ENCODE data around the gene PCDHGA11.

Gene PCDHGA11

DNA sequence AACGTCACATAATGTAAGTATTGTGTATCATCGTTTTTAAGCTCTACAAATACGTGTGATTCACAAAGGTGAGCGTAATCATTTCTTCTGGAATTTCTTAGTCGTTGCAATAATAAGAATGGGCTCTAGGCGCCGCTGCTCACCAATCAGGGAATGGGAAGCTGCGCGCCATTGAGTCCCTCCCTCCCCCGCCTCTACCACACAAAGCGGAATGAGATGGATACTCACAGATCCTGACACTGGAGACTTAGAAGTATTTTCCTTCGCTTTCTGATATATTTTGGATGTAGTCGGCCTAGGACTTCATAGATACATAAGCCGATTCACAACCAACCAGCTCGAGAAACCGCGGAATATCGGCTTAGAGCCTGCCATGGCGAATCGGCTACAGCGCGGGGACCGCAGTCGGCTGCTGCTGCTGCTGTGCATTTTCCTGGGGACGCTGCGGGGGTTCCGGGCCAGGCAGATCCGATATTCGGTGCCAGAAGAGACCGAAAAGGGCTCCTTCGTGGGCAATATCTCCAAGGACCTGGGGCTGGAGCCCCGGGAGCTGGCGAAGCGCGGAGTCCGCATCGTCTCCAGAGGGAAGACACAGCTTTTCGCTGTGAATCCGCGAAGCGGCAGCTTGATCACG lies at the start of gene PCDHGA11:
TSS of gene PCDHGA11 (plus strand) at position 197 of the 634 bp plus-strand sequence. CDS start at position 374, 177 bp downstream.
- TF ChIP-seq RAD21 (IDR thresholded peaks at IDR 0.05; ENCODE audit: low read depth) = peak; percentile 43; the same call in 1 of the 2 replicates
- TF ChIP-seq EGR1 (IDR thresholded peaks at IDR 0.05) = no peak
- TF ChIP-seq, protein P1, sequence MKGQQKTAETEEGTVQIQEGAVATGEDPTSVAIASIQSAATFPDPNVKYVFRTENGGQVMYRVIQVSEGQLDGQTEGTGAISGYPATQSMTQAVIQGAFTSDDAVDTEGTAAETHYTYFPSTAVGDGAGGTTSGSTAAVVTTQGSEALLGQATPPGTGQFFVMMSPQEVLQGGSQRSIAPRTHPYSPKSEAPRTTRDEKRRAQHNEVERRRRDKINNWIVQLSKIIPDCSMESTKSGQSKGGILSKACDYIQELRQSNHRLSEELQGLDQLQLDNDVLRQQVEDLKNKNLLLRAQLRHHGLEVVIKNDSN (IDR thresholded peaks at IDR 0.05) = no peak

DNA sequence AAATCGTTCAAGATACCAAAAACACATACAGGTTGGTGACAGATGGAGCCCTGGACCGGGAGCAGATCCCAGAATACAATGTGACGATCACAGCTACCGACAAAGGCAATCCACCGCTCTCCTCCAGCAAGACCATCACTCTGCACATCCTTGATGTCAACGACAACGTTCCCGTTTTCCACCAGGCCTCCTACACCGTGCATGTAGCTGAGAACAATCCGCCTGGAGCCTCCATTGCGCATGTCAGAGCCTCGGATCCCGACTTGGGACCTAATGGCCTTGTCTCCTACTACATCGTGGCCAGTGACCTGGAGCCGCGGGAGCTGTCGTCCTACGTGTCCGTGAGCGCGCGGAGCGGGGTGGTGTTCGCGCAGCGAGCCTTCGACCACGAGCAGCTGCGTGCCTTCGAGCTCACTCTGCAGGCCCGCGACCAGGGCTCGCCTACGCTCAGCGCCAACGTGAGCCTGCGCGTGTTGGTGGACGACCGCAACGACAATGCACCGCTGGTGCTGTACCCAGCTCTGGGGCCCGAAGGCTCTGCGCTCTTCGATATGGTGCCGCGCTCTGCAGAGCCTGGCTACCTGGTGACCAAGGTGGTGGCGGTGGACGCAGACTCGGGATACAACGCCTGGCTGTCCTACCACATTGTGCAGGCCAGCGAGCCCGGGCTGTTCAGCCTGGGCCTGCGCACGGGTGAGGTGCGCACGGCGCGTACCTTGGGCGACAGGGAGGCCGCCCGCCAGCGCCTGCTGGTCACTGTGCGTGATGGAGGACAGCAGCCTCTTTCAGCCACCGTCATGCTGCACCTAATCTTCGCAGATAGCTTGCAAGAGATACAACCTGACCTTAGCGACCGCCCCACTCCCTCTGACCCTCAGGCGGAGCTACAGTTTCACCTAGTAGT lies 49.0 kb upstream of the PCDHGA11 start:
- TF ChIP-seq, protein P2, sequence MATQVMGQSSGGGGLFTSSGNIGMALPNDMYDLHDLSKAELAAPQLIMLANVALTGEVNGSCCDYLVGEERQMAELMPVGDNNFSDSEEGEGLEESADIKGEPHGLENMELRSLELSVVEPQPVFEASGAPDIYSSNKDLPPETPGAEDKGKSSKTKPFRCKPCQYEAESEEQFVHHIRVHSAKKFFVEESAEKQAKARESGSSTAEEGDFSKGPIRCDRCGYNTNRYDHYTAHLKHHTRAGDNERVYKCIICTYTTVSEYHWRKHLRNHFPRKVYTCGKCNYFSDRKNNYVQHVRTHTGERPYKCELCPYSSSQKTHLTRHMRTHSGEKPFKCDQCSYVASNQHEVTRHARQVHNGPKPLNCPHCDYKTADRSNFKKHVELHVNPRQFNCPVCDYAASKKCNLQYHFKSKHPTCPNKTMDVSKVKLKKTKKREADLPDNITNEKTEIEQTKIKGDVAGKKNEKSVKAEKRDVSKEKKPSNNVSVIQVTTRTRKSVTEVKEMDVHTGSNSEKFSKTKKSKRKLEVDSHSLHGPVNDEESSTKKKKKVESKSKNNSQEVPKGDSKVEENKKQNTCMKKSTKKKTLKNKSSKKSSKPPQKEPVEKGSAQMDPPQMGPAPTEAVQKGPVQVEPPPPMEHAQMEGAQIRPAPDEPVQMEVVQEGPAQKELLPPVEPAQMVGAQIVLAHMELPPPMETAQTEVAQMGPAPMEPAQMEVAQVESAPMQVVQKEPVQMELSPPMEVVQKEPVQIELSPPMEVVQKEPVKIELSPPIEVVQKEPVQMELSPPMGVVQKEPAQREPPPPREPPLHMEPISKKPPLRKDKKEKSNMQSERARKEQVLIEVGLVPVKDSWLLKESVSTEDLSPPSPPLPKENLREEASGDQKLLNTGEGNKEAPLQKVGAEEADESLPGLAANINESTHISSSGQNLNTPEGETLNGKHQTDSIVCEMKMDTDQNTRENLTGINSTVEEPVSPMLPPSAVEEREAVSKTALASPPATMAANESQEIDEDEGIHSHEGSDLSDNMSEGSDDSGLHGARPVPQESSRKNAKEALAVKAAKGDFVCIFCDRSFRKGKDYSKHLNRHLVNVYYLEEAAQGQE (IDR thresholded peaks at IDR 0.05; ENCODE audit: low read depth) = no peak
- TF ChIP-seq FOXM1 (IDR thresholded peaks at IDR 0.05; ENCODE audit: borderline replicate concordance, low read depth) (no peak), RAD21 (IDR thresholded peaks at IDR 0.05; ENCODE audit: low read depth) (no peak), CEBPB (IDR thresholded peaks at IDR 0.05) (no peak), NFIC (IDR thresholded peaks at IDR 0.05) (no peak), CREB1 (IDR thresholded peaks at IDR 0.05; ENCODE audit: low read depth) (no peak), YY1 (IDR thresholded peaks at IDR 0.05; ENCODE audit: low read depth) (no peak), TCF12 (IDR thresholded peaks at IDR 0.05; ENCODE audit: low read depth) (no peak), TAF1 (IDR thresholded peaks at IDR 0.05; ENCODE audit: low read depth) (no peak)
- TF ChIP-seq, protein P3, sequence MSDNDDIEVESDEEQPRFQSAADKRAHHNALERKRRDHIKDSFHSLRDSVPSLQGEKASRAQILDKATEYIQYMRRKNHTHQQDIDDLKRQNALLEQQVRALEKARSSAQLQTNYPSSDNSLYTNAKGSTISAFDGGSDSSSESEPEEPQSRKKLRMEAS (IDR thresholded peaks at IDR 0.05) = no peak
- TF ChIP-seq, protein P1 (IDR thresholded peaks at IDR 0.05) = no peak

DNA sequence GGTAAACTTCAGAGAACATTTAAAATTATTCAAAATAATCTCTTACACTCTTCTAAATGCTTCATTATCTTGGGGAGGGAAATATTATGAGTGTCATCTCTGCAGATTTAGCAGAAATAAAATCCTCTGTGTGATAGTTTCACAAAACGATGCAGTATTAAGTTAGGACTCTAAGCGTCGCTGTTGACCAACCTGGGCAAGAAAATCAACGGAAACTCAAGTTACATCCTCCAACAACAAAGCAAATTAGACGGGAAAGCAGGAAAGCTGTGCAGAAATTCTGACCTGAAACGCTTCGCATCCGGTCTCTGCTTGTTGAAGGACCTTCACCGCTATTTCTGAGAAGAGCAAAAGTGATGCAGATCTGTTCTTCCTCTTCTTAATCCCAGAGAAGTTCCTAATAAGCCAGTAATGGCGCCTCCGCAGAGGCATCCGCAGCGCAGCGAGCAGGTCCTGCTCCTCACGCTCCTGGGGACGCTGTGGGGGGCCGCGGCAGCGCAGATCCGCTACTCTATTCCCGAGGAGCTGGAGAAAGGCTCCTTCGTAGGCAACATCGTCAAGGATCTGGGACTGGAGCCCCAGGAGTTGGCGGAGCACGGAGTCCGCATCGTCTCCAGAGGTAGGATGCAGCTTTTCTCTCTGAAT lies 47.1 kb upstream of the PCDHGA11 start, which contains the start of gene PCDHGA6:
TSS of gene PCDHGA6 (plus strand) at position 219 of the 645 bp plus-strand sequence. CDS start at position 412, 193 bp downstream.
- TF ChIP-seq EGR1 (IDR thresholded peaks at IDR 0.05) (no peak), NFIC (IDR thresholded peaks at IDR 0.05) (no peak), CREB1 (IDR thresholded peaks at IDR 0.05; ENCODE audit: low read depth) (no peak), FOXM1 (IDR thresholded peaks at IDR 0.05; ENCODE audit: borderline replicate concordance, low read depth) (no peak), RAD21 (IDR thresholded peaks at IDR 0.05; ENCODE audit: low read depth) (peak; percentile 53)

DNA sequence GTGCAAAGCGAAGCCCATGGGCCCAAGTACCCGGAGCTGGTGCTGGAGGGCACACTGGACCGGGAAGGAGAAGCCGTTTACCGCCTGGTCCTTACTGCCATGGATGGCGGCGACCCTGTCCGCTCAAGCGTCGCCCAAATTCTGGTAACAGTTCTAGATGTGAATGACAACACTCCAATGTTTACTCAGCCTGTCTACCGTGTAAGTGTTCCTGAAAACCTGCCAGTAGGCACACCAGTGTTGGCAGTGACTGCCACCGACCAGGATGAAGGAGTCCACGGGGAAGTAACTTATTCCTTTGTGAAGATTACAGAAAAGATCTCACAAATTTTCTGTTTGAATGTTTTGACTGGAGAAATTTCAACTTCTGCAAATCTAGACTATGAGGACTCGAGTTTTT lies 46.2 kb upstream of the PCDHGA11 start:
- TF ChIP-seq TCF12 (IDR thresholded peaks at IDR 0.05; ENCODE audit: low read depth) (no peak), CREB1 (IDR thresholded peaks at IDR 0.05; ENCODE audit: low read depth) (no peak), EP300 (IDR thresholded peaks at IDR 0.05; ENCODE audit: borderline replicate concordance) (no peak), ZBTB7A (IDR thresholded peaks at IDR 0.05; ENCODE audit: low read depth) (no peak), YY1 (IDR thresholded peaks at IDR 0.05; ENCODE audit: low read depth) (no peak), EGR1 (IDR thresholded peaks at IDR 0.05) (no peak), FOXM1 (IDR thresholded peaks at IDR 0.05; ENCODE audit: borderline replicate concordance, low read depth) (no peak), CEBPB (IDR thresholded peaks at IDR 0.05) (no peak), TEAD4 (IDR thresholded peaks at IDR 0.05) (no peak), RAD21 (IDR thresholded peaks at IDR 0.05; ENCODE audit: low read depth) (no peak), TAF1 (IDR thresholded peaks at IDR 0.05; ENCODE audit: low read depth) (no peak)
- TF ChIP-seq, protein P1 (IDR thresholded peaks at IDR 0.05) = no peak
- TF ChIP-seq, protein P2 (IDR thresholded peaks at IDR 0.05; ENCODE audit: low read depth) = no peak

Data from Ishikawa (cell line).